Vagina (tissue), 2 donors: ENCODE data around the gene LRRC4B.

Source experiments
- CTCF ChIP-seq, 3 experiments: fragments of 450-650 bp in 2 of 3; fragments of 200-600 bp in 1 of 3; sonication (generic) in 1 of 3; IDR thresholded peaks; one replicate each; pipeline ENCODE4 v1.5.1; 2017 to 2019; ENCODE audit warnings: antibody characterized with exemption in 3 of 3, mild to moderate bottlenecking in 2 of 3, moderate library complexity in 2 of 3
- POLR2A ChIP-seq, 2 donors: fragments of 450-650 bp; IDR thresholded peaks; one replicate each; pipeline ENCODE4 v1.6.1; 2017; ENCODE audit warnings: antibody characterized with exemption in 2 of 2, mild to moderate bottlenecking in 2 of 2, moderate library complexity in 2 of 2
- POLR2AphosphoS5 ChIP-seq, 2 donors: sonication (generic); formaldehyde crosslinking; IDR thresholded peaks; one replicate each; pipeline ENCODE4 v1.9.0; 2017; ENCODE audit warnings: antibody characterized with exemption in 2 of 2, mild to moderate bottlenecking in 2 of 2, low read depth in 1 of 2; ENCODE audit not compliant: insufficient read depth in 1 of 2

GRCh38 chr19:50479761-50480251, 88.4 kb downstream of the LRRC4B start:
- TF ChIP-seq POLR2A (IDR thresholded peaks at IDR 0.05) (no peak), CTCF (IDR thresholded peaks at IDR 0.05) (no peak), POLR2AphosphoS5 (IDR thresholded peaks at IDR 0.05; ENCODE audit: insufficient read depth in 1 of 2, low read depth in 1 of 2) (no peak)
